RWPE1 (cell line): ENCODE data around the gene ESPN.
A peak's percentile ranks its signal among the peaks of the same experiment; 100 is the strongest.

Source experiments
- CTCF ChIA-PET: fragments of 350-600 bp; sonication (Branson Sonifier 250); formaldehyde crosslinking; extraction: SDS; loops from one replicate; lab custom pipeline; 2021; lab: Yijun Ruan, JAX
- POLR2A ChIA-PET: fragments of 400-600 bp; formaldehyde crosslinking; extraction: SDS; loops from one replicate; lab custom pipeline; 2020; ENCODE audit warnings: antibody characterized with exemption; ENCODE audit not compliant: low non-redundant PET; lab: Yijun Ruan, JAX
- DNase-seq: peaks from one replicate; pipeline ENCODE4 v3.0.0; 2012; ENCODE audit warnings: low spot score
- H3K27ac ChIP-seq: fragments of 450-650 bp; 2 replicates; pipeline ENCODE4 v1.5.1; 2017
- CTCF ChIP-seq: fragments of 450-650 bp; conservative IDR thresholded peaks from 2 replicates; pipeline ENCODE4 v1.5.1; 2017; ENCODE audit warnings: low read depth, mild to moderate bottlenecking

The ESPN gene

GRCh38 chr1:6408023-6408422 lies 16.6 kb upstream of the ESPN start:
- ChIA-PET POLR2A (no interaction called here), CTCF (interaction anchor here (1.8 kb wide), 1 partner anchor 29 kb away, joined by 7 read pairs; no protein-coding TSS in a partner anchor)
- H3K27ac ChIP-seq, result no peak overlapping the region
- DNase-seq, result no peak
- TF ChIP-seq CTCF, result no peak

GRCh38 chr1:6409053-6409452 lies 15.5 kb upstream of the ESPN start:
- TF ChIP-seq CTCF, result no peak
- ChIA-PET CTCF (interaction anchor here (1.8 kb wide), 1 partner anchor 28 kb away, joined by 7 read pairs; no protein-coding TSS in a partner anchor), POLR2A (interaction anchor here (0.6 kb wide), 1 partner anchor 10 kb away, joined by 3 read pairs; no protein-coding TSS in a partner anchor)
- no peak for DNase-seq
- H3K27ac ChIP-seq, result no peak overlapping the region

- H3K27ac ChIP-seq, result no peak overlapping the region
- POLR2A ChIA-PET, result no interaction called here
- CTCF ChIA-PET, result interaction anchor here (0.6 kb wide), 1 partner anchor 79 kb away, joined by 3 read pairs; no protein-coding TSS in a partner anchor
- no peak for DNase-seq
- TF ChIP-seq CTCF, result no peak
Measured at GRCh38 chr1:6409733-6410132, 14.8 kb upstream of the ESPN start.

- no peak for TF ChIP-seq CTCF
- DNase-seq, result no peak
- CTCF ChIA-PET, result interaction anchor here (0.6 kb wide), 1 partner anchor 78 kb away, joined by 3 read pairs; no protein-coding TSS in a partner anchor
- H3K27ac ChIP-seq, result no peak overlapping the region
- POLR2A ChIA-PET, result no interaction called here
Measured at GRCh38 chr1:6410248-6410893, 14.2 kb upstream of the ESPN start.

- peak overlapping the region; percentile 97 for H3K27ac ChIP-seq
- CTCF ChIA-PET, result interaction anchor here (0.6 kb wide), 1 partner anchor 397 kb away, joined by 4 read pairs; no protein-coding TSS in a partner anchor
- no peak for TF ChIP-seq CTCF
- DNase-seq, result no peak
- POLR2A ChIA-PET, result no interaction called here
Measured at GRCh38 chr1:6412896-6413295, 11.7 kb upstream of the ESPN start.

GRCh38 chr1:6414443-6414844 lies 10.1 kb upstream of the ESPN start:
- peak overlapping the region; percentile 97 for H3K27ac ChIP-seq
- ChIA-PET CTCF (interaction anchor here (0.7 to 1.6 kb wide), 7 partner anchors 9 to 170 kb away, joined by 3 to 10 read pairs (median 5); partner anchors contain the start of gene PLEKHG5), POLR2A (interaction anchor here (0.7 kb wide), 1 partner anchor 46 kb away, joined by 3 read pairs; no protein-coding TSS in a partner anchor)
- peak; percentile 89 for DNase-seq
- TF ChIP-seq CTCF, result peak; percentile 79
